ENCODE data around the gene TDRKH.

TDRKH gene, protein sequence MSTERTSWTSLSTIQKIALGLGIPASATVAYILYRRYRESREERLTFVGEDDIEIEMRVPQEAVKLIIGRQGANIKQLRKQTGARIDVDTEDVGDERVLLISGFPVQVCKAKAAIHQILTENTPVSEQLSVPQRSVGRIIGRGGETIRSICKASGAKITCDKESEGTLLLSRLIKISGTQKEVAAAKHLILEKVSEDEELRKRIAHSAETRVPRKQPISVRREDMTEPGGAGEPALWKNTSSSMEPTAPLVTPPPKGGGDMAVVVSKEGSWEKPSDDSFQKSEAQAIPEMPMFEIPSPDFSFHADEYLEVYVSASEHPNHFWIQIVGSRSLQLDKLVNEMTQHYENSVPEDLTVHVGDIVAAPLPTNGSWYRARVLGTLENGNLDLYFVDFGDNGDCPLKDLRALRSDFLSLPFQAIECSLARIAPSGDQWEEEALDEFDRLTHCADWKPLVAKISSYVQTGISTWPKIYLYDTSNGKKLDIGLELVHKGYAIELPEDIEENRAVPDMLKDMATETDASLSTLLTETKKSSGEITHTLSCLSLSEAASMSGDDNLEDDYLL

DNA sequence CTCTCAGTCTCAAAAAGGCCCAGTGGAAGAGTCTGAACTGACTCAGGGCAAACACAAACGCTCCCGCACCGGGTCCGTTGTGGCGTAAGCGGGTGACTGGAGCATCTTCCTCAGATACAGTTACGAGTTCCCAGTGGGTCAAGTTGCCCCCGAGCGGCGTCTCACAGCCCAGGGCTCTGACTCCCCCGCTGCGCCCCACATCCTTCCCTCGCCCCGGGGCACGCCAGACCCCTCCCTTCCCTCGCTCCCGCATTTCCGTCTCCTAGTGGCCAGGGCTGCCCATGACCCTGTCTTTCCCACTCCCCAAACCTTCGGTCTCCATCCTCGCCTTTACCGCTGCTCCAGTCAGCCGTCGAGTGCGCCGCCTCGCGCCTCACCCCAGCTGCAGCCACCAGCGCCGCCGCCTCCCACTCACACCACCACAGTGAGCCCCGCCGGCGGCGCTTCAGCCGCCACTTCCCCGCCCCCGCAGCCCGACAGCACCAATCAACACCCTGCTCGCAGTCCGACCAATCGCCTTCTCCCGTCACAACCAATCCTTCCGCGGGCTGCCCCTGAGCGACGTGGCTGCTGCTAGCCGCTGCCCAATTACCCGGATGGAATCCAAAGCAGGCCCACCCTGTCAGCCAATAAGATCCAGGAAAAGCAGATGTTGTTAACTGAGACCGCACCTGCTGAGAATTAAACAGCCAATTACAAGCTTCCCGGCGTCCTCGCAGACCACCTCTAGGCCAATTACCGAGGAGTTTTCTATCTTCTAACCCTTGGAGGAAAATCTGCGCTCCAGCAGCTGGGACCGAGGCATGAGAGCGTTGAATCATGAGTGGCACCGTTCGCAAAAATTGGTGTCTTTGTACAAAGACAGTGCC lies at the start of gene TDRKH:
Gene TDRKH (minus strand): TSS at position 430 of the 869 bp plus-strand sequence. CDS start 7,478 bp downstream, outside the sequence.
- peak; percentile 97 for DNase-seq

DNA sequence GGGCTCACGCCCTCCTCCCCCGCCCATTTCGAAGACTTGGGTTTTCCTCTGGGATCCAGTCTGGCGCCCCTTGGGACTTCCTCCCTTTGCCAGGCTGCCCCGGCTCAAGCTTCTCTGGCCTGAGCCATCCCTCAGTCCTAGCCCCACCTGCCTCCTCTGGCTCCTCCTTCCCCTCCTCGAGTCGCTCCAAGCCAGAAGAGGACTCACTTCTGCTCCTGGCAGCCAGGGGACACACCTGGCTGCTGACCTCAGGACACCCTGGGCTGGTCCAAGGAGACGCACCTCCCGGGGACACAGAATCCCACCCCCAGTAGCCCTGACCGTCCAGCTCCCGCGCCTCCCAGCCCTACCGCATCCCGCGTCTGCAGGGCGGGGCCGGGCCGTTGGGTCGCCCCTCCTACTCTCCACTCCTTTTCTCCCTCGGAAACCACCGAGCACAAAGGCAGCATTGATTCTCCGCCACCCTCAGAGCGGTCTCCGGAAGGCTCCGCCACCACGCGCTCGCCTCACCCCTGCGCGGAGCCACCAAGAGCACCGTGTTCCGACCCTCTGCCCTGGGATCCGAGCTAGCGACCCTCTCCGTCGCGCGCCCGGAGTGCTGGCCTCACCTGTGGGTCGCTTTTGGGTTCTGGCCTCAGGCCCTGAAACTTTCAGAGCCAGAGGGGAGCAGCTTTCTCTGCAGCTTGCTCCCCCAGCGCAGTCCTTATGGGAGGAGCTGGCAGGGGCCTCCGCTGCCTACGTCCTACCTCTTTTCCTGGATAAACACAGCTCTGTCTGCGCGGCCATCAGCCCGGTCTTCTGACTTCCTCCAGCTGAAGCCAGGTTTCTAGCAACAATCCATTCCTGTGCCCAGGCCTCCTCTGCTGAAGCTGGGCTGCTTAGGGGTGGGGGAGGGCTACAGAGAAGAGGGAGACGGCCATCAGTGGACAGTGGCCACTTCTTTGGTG lies 49.4 kb upstream of the TDRKH start, which contains the start of gene C2CD4D:
Gene C2CD4D (minus strand): TSS at position 364 of the 947 bp plus-strand sequence. CDS start 831 bp downstream, outside the sequence.
- peak; percentile 52 for DNase-seq

DNA sequence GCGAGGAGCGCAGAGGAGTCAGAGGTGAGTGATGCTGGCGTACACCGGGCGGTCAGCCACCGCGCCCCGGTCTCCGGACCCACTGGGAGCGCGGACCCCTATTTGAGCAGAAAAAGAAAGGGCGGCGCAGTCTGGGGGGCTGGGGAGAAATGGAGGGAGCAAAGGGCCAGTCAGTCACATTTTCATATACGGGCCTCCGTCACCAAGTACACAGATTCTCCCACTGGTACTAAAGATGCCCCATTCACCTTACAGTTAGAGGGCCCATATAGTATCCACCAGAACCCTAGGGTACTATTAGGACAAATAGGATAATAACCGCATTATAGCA lies 48.7 kb upstream of the TDRKH start:
- no peak for DNase-seq

DNA sequence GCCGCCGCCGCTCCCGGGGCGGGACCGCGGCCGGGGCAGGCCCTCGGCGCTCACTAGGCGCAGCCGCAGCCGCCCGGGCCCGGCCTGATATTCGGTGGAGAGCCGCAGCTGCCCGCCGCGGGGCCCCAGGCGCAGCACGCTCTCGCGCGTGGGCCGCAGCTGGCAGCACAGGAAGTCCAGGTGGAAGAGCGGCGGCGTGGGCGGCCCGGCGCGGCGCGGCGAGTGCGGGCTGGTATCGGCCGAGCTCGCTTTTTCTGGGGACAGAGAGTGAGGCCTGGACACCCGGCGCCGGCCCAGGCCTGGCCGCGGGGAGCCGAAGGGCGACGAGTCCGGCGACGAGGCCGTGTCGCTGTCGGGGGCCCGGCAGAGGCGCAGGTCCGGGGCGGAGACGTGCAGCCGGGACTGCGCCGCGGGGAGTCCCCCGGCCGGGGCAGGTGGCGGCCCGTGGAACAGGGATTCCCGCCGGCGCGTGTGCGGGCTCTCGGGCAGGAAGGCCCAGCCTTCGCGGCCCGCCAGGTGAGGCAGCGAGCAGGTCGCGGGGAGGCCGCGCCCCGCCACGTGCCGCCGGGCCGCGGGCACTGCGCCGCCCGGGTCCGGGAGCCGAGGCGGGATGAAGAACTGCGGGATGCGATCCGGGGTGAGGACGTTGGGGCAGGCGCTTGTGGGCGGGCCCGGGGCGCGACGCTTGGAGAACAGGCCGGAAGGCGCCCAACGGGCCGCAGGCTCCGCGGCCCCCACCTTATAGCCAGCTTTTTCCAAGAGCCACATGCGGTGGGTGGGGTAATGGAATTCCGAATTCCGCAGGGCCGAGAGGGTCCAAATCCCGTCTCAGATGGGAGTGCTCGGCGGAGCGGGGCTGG lies 48.2 kb upstream of the TDRKH start:
- DNase-seq, result no peak

DNA sequence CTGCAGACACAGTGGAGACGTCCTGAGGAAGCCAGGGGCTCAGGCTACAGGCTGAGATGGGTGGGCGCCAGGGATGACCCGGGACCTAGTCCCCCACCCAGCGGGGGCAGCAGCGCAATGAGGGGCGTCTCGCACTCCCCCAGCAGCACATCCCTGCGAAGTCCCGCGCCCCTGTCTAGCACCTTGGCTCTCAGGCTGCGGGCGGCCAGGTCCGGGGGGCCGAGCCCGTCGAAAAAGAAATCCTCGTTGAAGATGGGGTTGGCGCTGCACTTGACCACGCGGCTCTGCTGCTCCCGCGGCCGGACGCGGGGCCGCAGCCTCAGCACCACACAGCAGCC lies 47.6 kb upstream of the TDRKH start:
- no peak for DNase-seq

DNA sequence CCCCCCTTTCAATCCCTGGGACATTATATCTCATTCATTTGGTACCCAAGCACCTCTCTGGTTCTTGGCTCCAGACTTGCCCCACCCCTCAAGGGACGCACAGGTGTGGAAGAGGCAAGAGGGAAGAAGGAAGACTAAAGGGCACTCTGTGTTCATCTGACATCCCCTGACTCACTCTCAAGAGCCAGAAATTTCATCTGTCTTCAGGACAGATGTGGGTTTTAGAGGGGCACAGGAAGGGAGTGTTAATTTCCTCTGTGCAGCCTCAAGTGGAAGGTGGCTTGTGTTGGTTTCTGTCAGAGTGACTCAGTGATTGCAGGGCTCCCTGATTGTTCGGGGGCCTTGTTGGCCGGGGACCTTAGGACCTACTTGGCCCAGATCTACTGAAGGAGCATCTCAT lies 46.9 kb upstream of the TDRKH start:
- DNase-seq, result no peak

DNA sequence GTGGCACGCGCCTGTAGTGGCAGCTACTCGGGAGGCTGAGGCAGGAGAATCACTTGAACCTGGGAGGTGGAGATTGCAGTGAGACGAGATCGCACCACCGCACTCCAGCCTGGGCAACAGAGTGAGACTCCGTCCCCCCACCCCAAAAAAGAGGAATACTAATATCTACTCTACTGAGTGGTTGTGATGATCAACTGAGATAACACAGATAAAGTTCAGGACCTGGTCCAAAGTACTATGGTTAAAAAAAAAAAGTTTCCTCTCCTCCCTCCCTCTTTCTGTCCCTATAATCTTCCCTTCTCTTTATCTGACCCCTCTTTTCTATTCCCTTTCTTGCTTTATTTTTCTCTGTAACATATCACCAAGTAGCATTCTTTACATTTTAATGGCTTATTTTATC lies 45.3 kb upstream of the TDRKH start:
- no peak for DNase-seq

DNA sequence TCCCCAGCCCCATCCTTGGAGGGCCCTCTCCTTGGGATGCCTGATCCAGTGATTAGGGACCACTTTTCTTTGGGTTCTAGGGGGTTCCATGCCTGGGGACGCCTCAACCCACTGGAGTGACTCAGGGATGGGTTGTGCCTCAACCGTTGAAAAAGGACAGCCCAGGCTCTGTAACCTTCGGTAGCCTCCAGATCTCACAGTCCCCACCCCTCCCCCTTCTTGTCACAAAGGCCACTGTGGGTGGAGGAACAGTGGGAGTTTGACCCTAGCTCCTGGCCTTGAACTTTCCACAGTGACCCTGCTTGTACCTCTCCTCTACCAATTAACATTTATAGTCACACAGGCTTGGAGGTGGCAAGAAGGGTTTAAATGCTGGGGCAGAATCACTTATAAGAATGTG lies 43.9 kb upstream of the TDRKH start:
- DNase-seq, result no peak

DNA sequence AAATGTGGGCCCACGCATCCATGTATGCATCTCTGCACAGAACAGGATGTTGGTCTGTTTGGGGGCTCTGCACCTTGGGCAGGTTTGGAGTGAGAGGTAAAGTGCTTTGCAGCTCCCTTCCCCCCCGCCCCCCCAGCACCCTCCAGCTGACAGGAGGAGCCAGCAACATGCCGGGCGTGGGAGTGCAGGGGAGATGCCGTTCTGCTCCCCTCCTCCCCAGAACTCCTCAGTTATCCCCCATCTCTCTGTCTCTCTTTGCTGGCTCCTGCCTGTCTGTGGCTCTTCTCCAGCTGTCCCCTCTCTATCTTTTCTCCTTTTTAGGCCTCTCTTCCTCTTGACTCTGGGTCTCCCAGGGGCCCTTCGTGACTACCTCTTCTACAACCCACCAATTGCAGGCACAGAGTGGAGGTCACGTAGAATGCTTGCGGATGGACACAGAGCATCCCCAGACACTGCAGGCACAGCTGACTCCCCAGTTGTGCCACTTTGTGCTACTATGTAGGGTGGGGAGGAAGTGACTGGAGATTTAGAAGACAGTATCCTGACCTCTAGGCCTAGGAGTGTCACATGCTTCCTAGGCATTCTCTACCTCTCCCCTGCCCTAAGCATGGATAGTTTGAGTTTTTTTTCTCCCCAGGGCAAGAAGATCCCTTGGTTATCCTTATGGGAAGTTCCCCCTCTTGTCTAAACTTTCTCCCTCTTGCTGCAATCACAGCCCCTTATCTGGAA lies 43.0 kb upstream of the TDRKH start:
- DNase-seq, result no peak

DNA sequence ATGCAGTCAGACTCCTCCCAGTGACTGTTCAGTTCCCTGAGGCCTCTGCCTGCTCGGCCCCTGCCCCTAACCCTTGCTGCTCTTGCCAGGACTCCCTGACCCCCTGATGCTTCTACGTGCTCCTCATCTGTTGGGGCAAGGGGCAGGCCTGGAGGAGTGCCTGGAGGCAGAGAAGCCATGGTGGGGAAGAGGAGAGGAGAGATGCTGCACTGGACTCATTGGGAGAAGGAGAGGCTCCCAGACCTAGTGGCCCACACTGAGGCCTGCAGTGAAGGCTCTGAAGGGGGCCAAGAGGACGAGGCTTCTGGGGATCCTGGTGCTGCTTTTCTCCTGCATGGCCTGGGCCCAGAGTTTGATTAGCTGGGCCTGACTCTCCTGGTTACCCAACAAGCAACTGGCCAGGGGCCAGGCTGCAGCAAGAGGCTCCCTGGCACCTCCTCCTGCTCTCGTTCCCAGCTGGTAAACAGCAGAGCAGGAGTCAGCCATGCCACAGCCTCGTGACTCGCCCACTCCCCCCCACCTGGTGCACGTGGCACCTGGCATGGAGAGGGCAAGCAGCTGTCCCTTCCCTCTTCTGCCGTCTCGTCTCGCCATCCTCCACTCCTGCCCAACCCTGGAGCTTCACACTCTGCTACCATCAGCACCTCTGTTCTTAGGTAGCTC lies 42.1 kb upstream of the TDRKH start:
- DNase-seq, result no peak

DNA sequence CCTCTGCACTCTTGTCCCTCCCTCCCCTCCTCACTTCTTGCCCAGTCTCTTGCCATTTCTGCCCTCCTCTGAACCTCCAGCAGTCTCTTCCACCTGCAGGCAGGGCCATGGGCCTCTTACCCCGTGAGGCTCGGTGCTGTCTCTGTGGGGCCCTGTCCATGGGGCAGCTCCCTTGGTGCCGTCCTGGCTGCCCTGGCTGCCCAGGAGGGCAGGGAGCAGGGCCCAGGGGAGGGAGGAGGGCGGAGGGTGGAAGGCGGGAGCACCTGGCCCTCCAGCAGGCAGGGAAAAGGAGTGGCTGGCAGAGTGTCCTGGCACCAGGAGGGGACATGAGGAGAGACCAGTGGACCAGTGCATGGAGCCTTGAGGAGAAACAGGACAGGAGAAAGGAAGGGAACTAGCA lies 41.3 kb upstream of the TDRKH start, which contains the start of gene RORC:
Gene RORC (minus strand): TSS at position 198 of the 400 bp plus-strand sequence. CDS start 38 bp downstream, at position 160.
- no peak for DNase-seq

DNA sequence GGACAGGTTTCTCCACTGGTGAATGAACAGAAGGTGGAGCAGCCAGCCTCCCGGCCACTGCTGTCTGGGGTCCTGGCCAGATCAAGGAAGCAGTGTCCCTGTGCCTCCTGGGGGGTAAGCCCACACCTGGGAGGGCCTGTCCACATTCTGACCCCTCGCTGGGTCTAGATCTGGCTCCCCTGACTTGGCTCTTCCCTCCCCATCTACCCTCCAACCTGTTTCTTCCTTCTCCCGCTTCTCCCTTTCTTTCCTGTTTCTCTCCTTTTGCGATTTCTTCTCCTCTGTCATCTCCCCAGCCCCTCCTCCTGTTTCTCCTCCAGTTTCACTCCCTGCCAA lies 40.9 kb upstream of the TDRKH start:
- DNase-seq, result no peak

DNA sequence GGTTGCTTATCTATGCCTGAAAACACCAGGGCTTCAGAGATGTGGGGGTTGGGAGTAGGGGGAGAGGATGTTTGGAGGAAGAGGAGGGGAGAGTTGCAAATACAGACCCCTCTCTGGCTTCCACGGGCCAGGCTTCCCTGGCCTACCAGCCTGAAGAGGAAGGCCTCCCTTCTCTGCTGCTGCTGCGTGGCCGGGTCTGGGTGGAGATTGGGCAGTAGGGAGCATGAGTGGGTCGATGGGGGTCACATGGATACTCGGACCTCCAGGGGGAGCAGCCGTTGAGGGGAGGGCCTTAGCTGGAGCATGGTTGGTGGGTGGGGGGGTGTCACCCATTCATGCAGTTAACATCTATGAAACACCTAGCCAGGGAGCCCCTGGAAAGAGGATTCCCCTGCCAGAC lies 39.8 kb upstream of the TDRKH start:
- no peak for DNase-seq

DNA sequence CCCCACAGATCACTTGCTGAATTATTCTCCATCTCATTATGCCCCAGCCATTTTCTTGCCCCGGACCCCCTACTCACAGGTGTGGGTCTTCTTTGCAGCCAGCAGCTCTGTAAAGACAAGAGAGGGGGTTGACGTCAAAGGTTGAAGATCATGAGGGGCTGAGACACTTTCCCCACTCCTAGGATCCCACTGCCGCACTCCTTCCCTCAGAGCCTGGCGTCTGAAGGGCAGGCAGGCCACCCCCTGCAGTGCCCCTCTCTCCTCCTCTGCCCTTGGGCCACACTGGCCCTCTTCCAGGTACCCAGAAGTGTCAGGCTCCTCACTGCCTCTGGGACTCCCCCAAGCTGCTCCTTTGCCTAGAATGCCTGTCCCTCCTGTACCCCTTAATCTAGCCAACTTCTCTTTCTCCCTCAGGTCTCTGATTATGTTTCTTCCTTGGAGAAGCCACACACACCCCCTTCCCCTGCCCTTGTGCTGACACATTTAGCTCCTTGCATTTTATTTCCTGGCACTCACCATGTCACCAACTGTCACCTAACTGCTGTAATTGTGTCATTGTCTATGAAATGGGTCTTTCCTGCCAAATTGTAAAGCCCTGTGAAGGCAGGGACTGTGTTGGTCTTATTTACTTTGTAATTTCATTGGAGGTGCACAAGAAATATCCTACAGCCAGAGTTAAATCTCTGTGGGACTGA lies 39.2 kb upstream of the TDRKH start:
- DNase-seq, result no peak

DNA sequence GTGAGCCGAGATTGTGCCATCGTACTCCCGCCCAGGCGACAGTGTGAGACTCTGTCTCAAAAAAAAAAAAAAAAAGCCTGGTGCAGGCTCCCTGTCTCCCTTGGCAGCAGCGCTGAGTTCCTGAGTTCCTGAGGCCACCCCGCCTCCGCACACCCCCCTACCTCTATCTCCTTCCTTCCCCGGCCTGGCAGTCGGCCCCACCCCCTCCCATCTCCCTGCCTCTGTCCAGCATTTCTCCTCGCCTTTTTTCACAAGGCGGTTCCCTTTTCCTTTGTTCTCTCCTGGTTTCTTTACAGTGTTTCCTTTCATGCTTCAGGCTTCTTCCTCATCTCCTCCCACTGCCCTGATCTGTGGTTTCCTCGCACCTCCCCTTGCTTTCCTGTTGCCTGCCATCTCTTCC lies 38.6 kb upstream of the TDRKH start:
- no peak for DNase-seq

DNA sequence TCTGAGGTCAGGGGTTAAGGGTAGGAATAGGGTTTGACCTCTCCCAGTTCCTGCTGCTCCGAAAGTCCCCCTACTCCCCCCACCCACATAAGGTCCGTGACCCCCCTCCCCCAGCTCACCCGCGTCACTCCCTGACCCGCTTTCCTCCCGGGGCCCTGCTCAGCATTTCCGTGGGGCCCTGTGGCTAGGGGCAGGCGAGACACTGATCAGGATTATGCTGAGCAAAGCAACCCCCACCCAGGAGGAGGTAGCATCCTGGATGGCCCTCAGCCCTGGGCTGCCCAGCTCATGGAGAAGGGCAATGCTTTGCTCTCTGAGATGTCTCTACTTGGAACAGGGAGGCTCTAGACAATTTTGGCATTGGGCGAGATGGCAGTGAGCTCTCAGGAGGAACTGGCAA lies 37.6 kb upstream of the TDRKH start:
- DNase-seq, result no peak

DNA sequence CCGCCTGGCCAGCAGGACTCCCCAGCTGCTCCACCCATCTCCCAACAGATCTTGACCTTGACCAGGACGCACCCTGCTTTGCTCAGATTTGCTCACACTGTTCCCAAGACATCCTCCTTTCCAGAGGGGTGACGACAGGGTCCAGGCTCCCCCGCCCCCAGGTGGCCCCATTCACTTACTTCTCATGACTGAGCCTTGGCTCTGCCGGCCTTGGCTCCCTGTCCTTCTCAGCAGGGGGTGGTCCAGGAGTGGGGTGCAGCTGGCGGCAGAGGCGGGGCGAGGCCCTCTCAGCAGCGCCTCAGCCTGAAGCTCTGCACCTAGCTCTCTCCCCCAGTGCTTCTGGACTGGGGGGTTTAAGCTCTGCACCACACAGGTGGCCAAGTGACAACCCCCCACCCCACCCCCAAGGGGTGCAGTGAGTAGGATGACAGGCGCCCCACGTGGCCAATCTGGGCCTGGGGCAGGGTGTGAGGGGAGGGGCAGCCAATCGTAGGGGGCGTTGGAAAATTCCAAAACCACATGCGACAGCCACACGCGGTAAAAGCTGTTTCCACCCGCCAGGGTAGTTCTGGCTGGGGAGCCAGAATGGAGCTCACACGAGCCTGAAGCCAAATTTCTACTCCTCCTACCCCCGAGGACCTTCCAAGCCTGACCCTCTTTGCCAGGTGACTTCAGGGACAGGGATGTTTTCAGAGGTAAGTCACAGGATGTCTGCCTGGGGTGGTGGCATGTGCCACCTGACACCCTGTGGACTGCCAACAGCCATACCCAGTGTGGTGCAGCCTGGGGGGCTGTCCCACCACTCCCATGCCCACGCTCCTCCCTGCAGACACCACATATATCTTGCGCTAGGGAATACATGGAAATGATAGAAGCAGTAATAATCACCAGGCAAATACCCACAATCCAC lies 35.7 kb upstream of the TDRKH start:
- DNase-seq, result peak; percentile 32

DNA sequence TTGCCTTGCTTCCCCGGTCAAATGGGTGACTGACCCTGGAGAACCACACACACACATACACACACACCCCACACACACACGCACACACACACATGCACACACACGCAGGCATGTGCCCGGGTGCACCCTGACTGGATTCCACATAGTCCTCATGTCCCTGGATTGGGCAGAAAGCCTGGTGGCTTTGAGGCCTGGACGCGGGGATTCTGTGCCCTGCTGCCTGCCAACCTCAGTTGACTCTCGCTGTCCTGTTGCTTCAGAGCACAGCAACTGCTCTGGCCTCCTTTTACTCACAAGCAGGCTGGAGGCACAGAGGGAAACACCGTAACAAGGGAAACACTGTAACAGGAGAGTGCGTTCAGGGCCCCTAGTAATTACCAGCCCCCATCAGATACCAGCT lies 34.9 kb upstream of the TDRKH start:
- no peak for DNase-seq

DNA sequence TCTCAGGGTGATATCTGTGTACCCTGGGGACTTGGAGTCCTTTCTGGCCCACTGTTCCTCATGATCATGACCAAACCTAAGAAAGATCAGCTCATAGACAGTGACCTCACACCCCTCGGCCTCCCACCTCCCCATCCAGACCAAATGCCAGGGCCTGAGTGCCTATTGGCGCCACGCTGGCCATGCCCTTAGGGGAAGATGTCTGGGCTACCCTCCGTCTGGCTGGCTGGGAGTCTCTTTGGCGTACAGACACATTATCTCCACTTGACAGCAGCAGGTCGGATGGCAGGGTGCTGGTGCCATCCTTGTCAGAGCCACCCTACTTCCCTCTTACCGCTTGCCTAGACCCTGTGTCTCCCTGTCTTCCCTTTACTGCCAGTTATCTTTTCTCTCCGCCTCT lies 32.9 kb upstream of the TDRKH start:
- no peak for DNase-seq

Measured in activated T-cell treated with anti-CD3 and anti-CD28 coated beads for 4 hours (primary cell).